DMS 273 (cell line): Measurements from ENCODE around the gene ASTL.
"Not testable (repeated sequence)": the region's sequence is repeated elsewhere in the genome, so short reads cannot be mapped to it uniquely, and the experiment has no call there.

Source experiments
- DNase-seq: peaks from one replicate; lab custom pipeline; 2025; ENCODE audit not compliant: unreplicated experiment; lab: John Stamatoyannopoulos, UW

Gene ASTL

GRCh38 chr2:96146153-96146880, 8.0 kb upstream of the ASTL start:
- DNase-seq = peak; percentile 79

GRCh38 chr2:96145848-96146152, 7.5 kb upstream of the ASTL start:
- DNase-seq = no peak

- DNase-seq = peak; percentile 96
These were observed 6.9 kb upstream of the ASTL start, which contains the start of gene DUSP2 for GRCh38 chr2:96145036-96145847. DUSP2 (minus strand) TSS chr2:96145440; CDS start chr2:96145354, 86 bp downstream.

- peak; percentile 72 for DNase-seq
These were observed 6.3 kb upstream of the ASTL start for GRCh38 chr2:96144481-96145035.

- DNase-seq = peak; percentile 87
These were observed 5.7 kb upstream of the ASTL start for GRCh38 chr2:96143848-96144480.

- DNase-seq = peak; percentile 36
These were observed 5.0 kb upstream of the ASTL start for GRCh38 chr2:96143231-96143847.

- peak; percentile 74 for DNase-seq
These were observed 4.2 kb upstream of the ASTL start for GRCh38 chr2:96142217-96143113.

GRCh38 chr2:96141624-96141967, 3.3 kb upstream of the ASTL start:
- not testable (repeated sequence) for DNase-seq

GRCh38 chr2:96140941-96141623, 2.8 kb upstream of the ASTL start:
- peak; percentile 30 for DNase-seq

- DNase-seq = peak; percentile 53
These were observed 968 bp upstream of the ASTL start for GRCh38 chr2:96139181-96139758.

GRCh38 chr2:96137321-96138178, 752 bp downstream of the ASTL start:
- no peak for DNase-seq

GRCh38 chr2:96136129-96136720, 2.1 kb downstream of the ASTL start:
- peak; percentile 64 for DNase-seq

GRCh38 chr2:96135621-96136020, 2.7 kb downstream of the ASTL start:
- no peak for DNase-seq

GRCh38 chr2:96135171-96135570, 3.1 kb downstream of the ASTL start:
- DNase-seq = no peak

- no peak for DNase-seq
These were observed 3.9 kb downstream of the ASTL start for GRCh38 chr2:96134421-96134820.

- DNase-seq = no peak
These were observed 6.2 kb downstream of the ASTL start for GRCh38 chr2:96131813-96132745.
